HepG2 (cell line): ENCODE data around the gene GFY. TPM values are rescaled to one million over a fixed set of nuclear protein-coding genes. Genes with fewer than 3 reads are reported as not detected.

Source experiments
- ATAC-seq: fragments of 200-7000 bp; cut with Tn5 transposase; 3 replicates; pipeline ENCODE4 v1.9.1; 2020; ENCODE audit warnings: mild to moderate bottlenecking, moderate library complexity
- BruUV-seq: library from RNA; stranded (reverse); fragments of 400-500 nt; replicated peaks from 2 replicates; lab custom pipeline; 2021; lab: Mats Ljungman, UMichigan
- CTCF ChIA-PET: fragments of 300-600 bp; formaldehyde crosslinking; extraction: SDS; loops from one replicate; lab custom pipeline; 2021; ENCODE audit warnings: low total read pairs, inconsistent platforms, low intra/inter-chr PET ratio; lab: Yijun Ruan, JAX
- POLR2A ChIA-PET: fragments of 350-600 bp; sonication (Branson Sonifier 250); formaldehyde crosslinking; loops from one replicate; lab custom pipeline; 2020; ENCODE audit warnings: antibody characterized with exemption, inconsistent platforms; lab: Yijun Ruan, JAX
- DNase-seq: peaks from one replicate; pipeline ENCODE4 v3.0.0-alpha.2; 2015; ENCODE audit warnings: low spot score
- FAIRE-seq: peaks from 3 replicates; lab custom pipeline; 2011; peaks lifted over from hg19 to GRCh38; lab: Jason Lieb, UNC
- H2AFZ ChIP-seq: one replicate; pipeline ENCODE4 v1.6.1; 2011; ENCODE audit warnings: low read length, inconsistent platforms
- H3K27ac ChIP-seq: fragments of 300-600 bp; 3 replicates; pipeline ENCODE4 v1.8.0; 2011; ENCODE audit warnings: mixed run types, mild to moderate bottlenecking, mixed read lengths, low read length, inconsistent platforms; ENCODE audit not compliant: insufficient read depth; ENCODE audit errors: extremely low read length
- H3K27me3 ChIP-seq, 2 experiments: fragments of 200-600 bp in 1 of 2; 2 replicates in 1 of 2; 3 replicates in 1 of 2; pipeline versions ENCODE4 v1.6.0 to v1.8.0; 2011; ENCODE audit warnings: low read length in 2 of 2, mild to moderate bottlenecking in 2 of 2, moderate library complexity in 2 of 2, inconsistent platforms in 1 of 2; ENCODE audit not compliant: insufficient read depth in 2 of 2, control insufficient read depth in 1 of 2
- H3K36me3 ChIP-seq, 2 experiments: fragments of 200-600 bp in 1 of 2; replicated peaks in 1 of 2; 2 replicates in 1 of 2; 3 replicates in 1 of 2; pipeline versions ENCODE4 v1.5.1 to v1.8.0; 2011; ENCODE audit warnings: low read length in 2 of 2, inconsistent platforms in 1 of 2; ENCODE audit not compliant: insufficient read depth in 2 of 2, control insufficient read depth in 1 of 2
- H3K4me1 ChIP-seq: 2 replicates; pipeline ENCODE4 v1.5.1; 2012; ENCODE audit warnings: low read length, inconsistent platforms; ENCODE audit not compliant: insufficient read depth
- H3K4me2 ChIP-seq: 2 replicates; pipeline ENCODE4 v1.6.0; 2011; ENCODE audit warnings: low read depth, low read length, inconsistent platforms
- H3K4me3 ChIP-seq, 3 experiments: fragments of 200-600 bp in 1 of 3; sonication (generic), shearing (Covaris generic) in 1 of 3; replicated peaks in 1 of 3; 2 replicates each; pipeline ENCODE4 v1.5.1; 2011 to 2016; ENCODE audit warnings: low read length in 3 of 3, inconsistent platforms in 2 of 3, low read depth in 2 of 3, mild to moderate bottlenecking in 2 of 3, control low read depth in 1 of 3, mixed read lengths in 1 of 3; ENCODE audit not compliant: insufficient read depth in 1 of 3
- H3K79me2 ChIP-seq: one replicate; pipeline ENCODE4 v1.6.1; 2011; ENCODE audit warnings: low read length, inconsistent platforms; ENCODE audit not compliant: insufficient read depth
- H3K9ac ChIP-seq: 2 replicates; pipeline ENCODE4 v1.6.0; 2011; ENCODE audit warnings: mild to moderate bottlenecking, low read depth, low read length, inconsistent platforms; ENCODE audit not compliant: insufficient read depth
- H3K9me3 ChIP-seq: 2 replicates; pipeline ENCODE4 v1.5.1; 2012; ENCODE audit warnings: mild to moderate bottlenecking, low read length
- H4K20me1 ChIP-seq: 2 replicates; pipeline ENCODE4 v1.6.0; 2011; ENCODE audit warnings: inconsistent platforms, mild to moderate bottlenecking, low read length, moderate library complexity; ENCODE audit not compliant: insufficient read depth
- ISX ChIP-seq: sonication (generic); formaldehyde crosslinking; conservative IDR thresholded peaks from 2 replicates; pipeline ENCODE4 v1.5.0; 2020; ENCODE audit warnings: missing genetic modification reagents
- KLF9 ChIP-seq: IDR thresholded peaks from 2 replicates; pipeline ENCODE4 v1.6.1; 2016; ENCODE audit warnings: low read depth
- NONO ChIP-seq, 2 experiments: fragments of 450-650 bp in 1 of 2; sonication (generic) in 1 of 2; formaldehyde crosslinking in 1 of 2; IDR thresholded peaks in 1 of 2; conservative IDR thresholded peaks in 1 of 2; 2 replicates each; pipeline versions ENCODE4 v1.6.1 to v1.8.0; 2017 to 2022; ENCODE audit warnings: mild to moderate bottlenecking in 1 of 2, missing genetic modification reagents in 1 of 2, moderate library complexity in 1 of 2
- NR2F6 ChIP-seq, 2 experiments: IDR thresholded peaks; 2 replicates each; pipeline ENCODE4 v1.6.1; 2016; ENCODE audit warnings: antibody characterized with exemption in 1 of 2, mild to moderate bottlenecking in 1 of 2
- PHF5A ChIP-seq: IDR thresholded peaks from one replicate; pipeline ENCODE4 v1.6.1; 2018; ENCODE audit warnings: low read depth, missing genetic modification reagents; ENCODE audit not compliant: unreplicated experiment
- RCOR2 ChIP-seq: IDR thresholded peaks from 2 replicates; pipeline ENCODE4 v1.6.1; 2016; ENCODE audit warnings: missing biosample characterization, missing genetic modification reagents
- SMC3 ChIP-seq: IDR thresholded peaks from 2 replicates; pipeline ENCODE4 v1.6.1; 2011; ENCODE audit warnings: low read length, improper control_type of control experiment
- SRF ChIP-seq: IDR thresholded peaks from 2 replicates; pipeline ENCODE4 v1.6.1; 2011; ENCODE audit warnings: mild to moderate bottlenecking, low read depth, low read length, moderate library complexity
- ZNF337 ChIP-seq: sonication (generic); formaldehyde crosslinking; IDR thresholded peaks from 2 replicates; pipeline ENCODE4 v1.5.1; 2020; ENCODE audit warnings: missing genetic modification reagents, low read depth, mild to moderate bottlenecking, borderline replicate concordance
- ZNF577 ChIP-seq: sonication (generic); formaldehyde crosslinking; IDR thresholded peaks from 2 replicates; pipeline ENCODE4 v1.4.0; 2020; ENCODE audit warnings: mild to moderate bottlenecking, low read depth, missing genetic modification reagents, borderline replicate concordance
- ZNF776 ChIP-seq: sonication (generic); formaldehyde crosslinking; IDR thresholded peaks from 2 replicates; pipeline ENCODE4 v1.4.0; 2020; ENCODE audit warnings: mild to moderate bottlenecking, missing genetic modification reagents
- whole genome bisulfite sequencing: methylation state at CpG from one replicate; pipeline ENCODE4 v1.1.6; 2017; ENCODE audit warnings: low lambda C conversion rate; 5-methylcytosine and 5-hydroxymethylcytosine counted together
- in situ Hi-C: cut with HindIII; loops from 2 replicates; pipeline ENCODE4 v1.10.0; 2017; ENCODE audit warnings: low pct_unique_long_range_greater_than_20kb; ENCODE audit not compliant: extremely low pct_ligation_motif_present
- intact Hi-C: fragments of 100-400 bp; cut with micrococcal nuclease; formaldehyde crosslinking; loops from one replicate; pipeline ENCODE4 v1.10.0; 2022; ENCODE audit not compliant: unreplicated experiment
- polyA plus RNA-seq, 8 experiments: library from polyadenylated mRNA; depleted of rRNA in 3 of 8; stranded (reverse) in 7 of 8; unstranded in 1 of 8; fragments of >200 nt; fragmentation: Illumina TruSeq in 4 of 8; extraction: Trizol in 4 of 8; gene quantifications; 2 replicates each; pipeline versions ENCODE4 v1.2.1 to v1.2.3, GENCODE V29; 2011 to 2016; ENCODE audit warnings: low read depth in 4 of 8, missing spikeins in 1 of 8, mixed read lengths in 1 of 8; ENCODE audit not compliant: insufficient read depth in 1 of 8
- total RNA-seq, 5 experiments: library from RNA; depleted of rRNA; stranded (reverse); fragments of >200 nt; fragmentation: Illumina TruSeq; extraction: Trizol; gene quantifications; 2 replicates each; pipeline ENCODE4 v1.2.3, GENCODE V29; 2016; ENCODE audit warnings: low read depth in 1 of 5
- TF ChIP-seq, protein P1 (sequence below): sonication (generic); formaldehyde crosslinking; IDR thresholded peaks from 2 replicates; pipeline ENCODE4 v1.8.1; 2023; ENCODE audit warnings: mild to moderate bottlenecking, missing genetic modification reagents
- TF ChIP-seq, protein P2 (sequence below): sonication (generic); formaldehyde crosslinking; IDR thresholded peaks from 2 replicates; pipeline ENCODE4 v1.5.1; 2020; ENCODE audit warnings: mild to moderate bottlenecking, missing genetic modification reagents, moderate library complexity
- TF ChIP-seq, protein P3 (sequence below): sonication (generic); formaldehyde crosslinking; IDR thresholded peaks from 2 replicates; pipeline ENCODE4 v1.4.0; 2020; ENCODE audit warnings: missing genetic modification reagents; ENCODE audit errors: not compliant biosample characterization
- TF ChIP-seq, protein P4 (sequence below): sonication (generic); formaldehyde crosslinking; IDR thresholded peaks from 2 replicates; pipeline ENCODE4 v1.9.0; 2021; ENCODE audit warnings: missing genetic modification reagents, borderline replicate concordance

Gene GFY
- total and polyA plus RNA-seq, 2 of the 13 experiments (the other 11 are each of a cell fraction or from before 2014, with no cell fraction given) = not detected

DNA sequence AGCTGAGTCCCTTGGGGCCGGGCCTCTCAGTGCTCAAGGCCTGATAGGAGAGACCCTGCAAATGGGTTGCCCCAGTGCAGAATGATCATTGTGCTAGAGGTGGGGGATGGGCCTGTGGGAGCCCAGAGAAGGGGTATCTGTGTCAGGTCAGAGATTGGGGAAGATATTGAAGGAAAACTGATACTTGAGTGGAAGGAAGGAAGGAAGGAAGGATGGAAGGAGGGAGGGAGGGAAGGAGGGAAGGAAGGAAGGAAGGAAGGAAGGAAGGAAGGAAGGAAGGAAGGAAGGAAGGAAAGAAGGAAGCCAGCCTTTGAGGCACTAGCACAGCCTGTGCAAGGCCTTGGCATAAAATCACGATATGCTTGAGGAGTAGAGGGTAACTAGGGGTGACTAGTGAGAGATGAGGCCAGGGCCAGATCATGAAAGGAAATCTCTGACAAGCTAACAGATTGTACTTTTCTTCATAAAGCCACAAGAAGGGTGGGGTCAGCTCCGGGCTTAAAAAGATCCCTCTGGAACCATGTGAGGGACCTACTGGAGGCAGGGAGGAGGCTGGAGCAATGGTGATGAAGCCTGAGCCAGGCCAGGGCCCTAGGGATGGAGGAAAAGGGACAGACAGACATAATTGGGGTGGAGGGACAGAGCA lies 13.4 kb upstream of the GFY start (continued):
- TF ChIP-seq, protein P1, sequence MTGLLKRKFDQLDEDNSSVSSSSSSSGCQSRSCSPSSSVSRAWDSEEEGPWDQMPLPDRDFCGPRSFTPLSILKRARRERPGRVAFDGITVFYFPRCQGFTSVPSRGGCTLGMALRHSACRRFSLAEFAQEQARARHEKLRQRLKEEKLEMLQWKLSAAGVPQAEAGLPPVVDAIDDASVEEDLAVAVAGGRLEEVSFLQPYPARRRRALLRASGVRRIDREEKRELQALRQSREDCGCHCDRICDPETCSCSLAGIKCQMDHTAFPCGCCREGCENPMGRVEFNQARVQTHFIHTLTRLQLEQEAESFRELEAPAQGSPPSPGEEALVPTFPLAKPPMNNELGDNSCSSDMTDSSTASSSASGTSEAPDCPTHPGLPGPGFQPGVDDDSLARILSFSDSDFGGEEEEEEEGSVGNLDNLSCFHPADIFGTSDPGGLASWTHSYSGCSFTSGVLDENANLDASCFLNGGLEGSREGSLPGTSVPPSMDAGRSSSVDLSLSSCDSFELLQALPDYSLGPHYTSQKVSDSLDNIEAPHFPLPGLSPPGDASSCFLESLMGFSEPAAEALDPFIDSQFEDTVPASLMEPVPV (CRISPR knock-in tag) = no peak
- TF ChIP-seq, protein P2, sequence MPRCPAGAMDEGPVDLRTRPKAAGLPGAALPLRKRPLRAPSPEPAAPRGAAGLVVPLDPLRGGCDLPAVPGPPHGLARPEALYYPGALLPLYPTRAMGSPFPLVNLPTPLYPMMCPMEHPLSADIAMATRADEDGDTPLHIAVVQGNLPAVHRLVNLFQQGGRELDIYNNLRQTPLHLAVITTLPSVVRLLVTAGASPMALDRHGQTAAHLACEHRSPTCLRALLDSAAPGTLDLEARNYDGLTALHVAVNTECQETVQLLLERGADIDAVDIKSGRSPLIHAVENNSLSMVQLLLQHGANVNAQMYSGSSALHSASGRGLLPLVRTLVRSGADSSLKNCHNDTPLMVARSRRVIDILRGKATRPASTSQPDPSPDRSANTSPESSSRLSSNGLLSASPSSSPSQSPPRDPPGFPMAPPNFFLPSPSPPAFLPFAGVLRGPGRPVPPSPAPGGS = no peak
- TF ChIP-seq RCOR2 (CRISPR knock-in tag) (no peak), SMC3 (no peak), ISX (CRISPR knock-in tag) (no peak), ZNF577 (CRISPR knock-in tag) (no peak), ZNF337 (CRISPR knock-in tag) (no peak)
- TF ChIP-seq, all 625 proteins: peak for 0

DNA sequence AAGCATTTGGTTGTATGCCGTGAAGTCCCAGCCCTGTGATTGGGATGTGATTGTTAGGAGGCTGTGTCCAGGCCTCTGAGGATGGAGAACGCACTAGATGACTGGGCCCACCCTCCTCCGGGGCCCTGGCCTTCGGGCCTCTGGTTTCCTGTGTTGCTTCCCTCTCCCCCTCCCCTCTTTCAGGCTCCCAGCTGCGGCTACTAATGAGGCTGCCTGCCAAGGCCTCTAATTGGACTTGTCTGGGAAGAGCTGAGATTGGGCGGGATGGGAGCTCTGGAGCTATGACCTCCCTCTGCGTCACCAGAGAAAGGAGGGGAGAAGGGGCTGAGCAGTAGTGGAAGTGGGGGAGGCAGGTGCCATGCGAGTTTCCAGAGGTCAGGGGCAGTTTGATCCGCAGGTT lies 11.8 kb upstream of the GFY start:
- H3K27me3 ChIP-seq = peaks cover 11 to 69% of the 10 kb centered on the region in 2 experiments; a peak in 4 of 5 replicates
- H3K4me3 ChIP-seq = no peak overlapping the region
- in situ Hi-C loops (no loop called here), intact Hi-C loops (no loop called here)
- H3K4me2 ChIP-seq = no peak overlapping the region
- H3K4me1 ChIP-seq = no peaks in the 10 kb centered on the region
- no peak overlapping the region for H3K27ac ChIP-seq
- FAIRE-seq = no peak
- CTCF ChIA-PET = no interaction called here
- no peaks in the 10 kb centered on the region for H3K9me3 ChIP-seq
- H4K20me1 ChIP-seq = no peaks in the 10 kb centered on the region
- no peak for ATAC-seq
- TF ChIP-seq PHF5A (CRISPR knock-in tag) (no peak), ZNF776 (CRISPR knock-in tag) (no peak), KLF9 (no peak), SRF (no peak), NONO (IDR thresholded peaks at IDR 0.05) (no peak), NONO (CRISPR knock-in tag; conservative IDR thresholded peaks at IDR 0.05) (no peak), NR2F6 (IDR thresholded peaks at IDR 0.05) (no peak), NR2F6 (CRISPR knock-in tag; IDR thresholded peaks at IDR 0.05) (no peak)
- TF ChIP-seq, protein P3, sequence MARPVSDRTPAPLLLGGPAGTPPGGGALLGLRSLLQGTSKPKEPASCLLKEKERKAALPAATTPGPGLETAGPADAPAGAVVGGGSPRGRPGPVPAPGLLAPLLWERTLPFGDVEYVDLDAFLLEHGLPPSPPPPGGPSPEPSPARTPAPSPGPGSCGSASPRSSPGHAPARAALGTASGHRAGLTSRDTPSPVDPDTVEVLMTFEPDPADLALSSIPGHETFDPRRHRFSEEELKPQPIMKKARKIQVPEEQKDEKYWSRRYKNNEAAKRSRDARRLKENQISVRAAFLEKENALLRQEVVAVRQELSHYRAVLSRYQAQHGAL = no peak
- TF ChIP-seq, protein P4, sequence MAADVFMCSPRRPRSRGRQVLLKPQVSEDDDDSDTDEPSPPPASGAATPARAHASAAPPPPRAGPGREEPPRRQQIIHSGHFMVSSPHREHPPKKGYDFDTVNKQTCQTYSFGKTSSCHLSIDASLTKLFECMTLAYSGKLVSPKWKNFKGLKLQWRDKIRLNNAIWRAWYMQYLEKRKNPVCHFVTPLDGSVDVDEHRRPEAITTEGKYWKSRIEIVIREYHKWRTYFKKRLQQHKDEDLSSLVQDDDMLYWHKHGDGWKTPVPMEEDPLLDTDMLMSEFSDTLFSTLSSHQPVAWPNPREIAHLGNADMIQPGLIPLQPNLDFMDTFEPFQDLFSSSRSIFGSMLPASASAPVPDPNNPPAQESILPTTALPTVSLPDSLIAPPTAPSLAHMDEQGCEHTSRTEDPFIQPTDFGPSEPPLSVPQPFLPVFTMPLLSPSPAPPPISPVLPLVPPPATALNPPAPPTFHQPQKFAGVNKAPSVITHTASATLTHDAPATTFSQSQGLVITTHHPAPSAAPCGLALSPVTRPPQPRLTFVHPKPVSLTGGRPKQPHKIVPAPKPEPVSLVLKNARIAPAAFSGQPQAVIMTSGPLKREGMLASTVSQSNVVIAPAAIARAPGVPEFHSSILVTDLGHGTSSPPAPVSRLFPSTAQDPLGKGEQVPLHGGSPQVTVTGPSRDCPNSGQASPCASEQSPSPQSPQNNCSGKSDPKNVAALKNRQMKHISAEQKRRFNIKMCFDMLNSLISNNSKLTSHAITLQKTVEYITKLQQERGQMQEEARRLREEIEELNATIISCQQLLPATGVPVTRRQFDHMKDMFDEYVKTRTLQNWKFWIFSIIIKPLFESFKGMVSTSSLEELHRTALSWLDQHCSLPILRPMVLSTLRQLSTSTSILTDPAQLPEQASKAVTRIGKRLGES = no peak
- H3K9ac ChIP-seq = no peak overlapping the region
- no TSS peak for BruUV-seq
- 20% methylated on average over 7 of the region's 9 CpGs for WGBS
- no peak for DNase-seq
- H2AFZ ChIP-seq = no peak overlapping the region
- POLR2A ChIA-PET = no interaction called here
- no peaks in the 10 kb centered on the region for H3K79me2 ChIP-seq
- H3K36me3 ChIP-seq = no peaks in the 10 kb centered on the region
